Endothelial cell of umbilical vein (primary cell): ENCODE measurements around the gene RABIF. TPM values are rescaled to one million over a fixed set of nuclear protein-coding genes. Genes with fewer than 3 reads are reported as not detected.

ENCODE experiments used
- BruUV-seq: library from RNA; stranded (reverse); fragments of 400-500 nt; replicated peaks from 2 replicates; lab custom pipeline; 2021; lab: Mats Ljungman, UMichigan
- CTCF ChIA-PET: fragments of 300-600, 350-600 bp; sonication (Branson Sonifier 250); formaldehyde crosslinking; loops from one replicate; lab custom pipeline; 2021; ENCODE audit warnings: antibody characterized with exemption, inconsistent platforms; lab: Charles Lee
- POLR2A ChIA-PET: fragments of 300-600, 350-600 bp; sonication (Branson Sonifier 250); formaldehyde crosslinking; loops from one replicate; lab custom pipeline; 2021; ENCODE audit warnings: antibody characterized with exemption, inconsistent platforms; lab: Charles Lee
- DNase-seq: peaks from one replicate; pipeline ENCODE4 v3.0.0-alpha.2; 2011; ENCODE audit warnings: low read depth, low spot score
- FAIRE-seq: peaks from 2 replicates; lab custom pipeline; 2011; peaks lifted over from hg19 to GRCh38; lab: Jason Lieb, UNC
- H2AFZ ChIP-seq: 2 replicates; pipeline ENCODE4 v1.6.0; 2012; ENCODE audit warnings: low read depth, low read length, control low read depth, inconsistent platforms
- H3K27ac ChIP-seq: 2 replicates; pipeline ENCODE4 v1.5.1; 2011; ENCODE audit warnings: low read depth, mild to moderate bottlenecking, control low read depth, low read length, moderate library complexity; ENCODE audit not compliant: insufficient read depth
- H3K27me3 ChIP-seq, 2 experiments: 2 replicates each; pipeline versions ENCODE4 v1.6.0 to v1.6.1; 2011; ENCODE audit warnings: low read length in 2 of 2, mixed read lengths in 1 of 2; ENCODE audit not compliant: control insufficient read depth in 2 of 2, insufficient read depth in 2 of 2
- H3K36me3 ChIP-seq, 2 experiments: 2 replicates in 1 of 2; 3 replicates in 1 of 2; pipeline ENCODE4 v1.5.1; 2011; ENCODE audit warnings: low read length in 2 of 2, mild to moderate bottlenecking in 1 of 2, moderate library complexity in 1 of 2; ENCODE audit not compliant: control insufficient read depth in 2 of 2, insufficient read depth in 2 of 2; ENCODE audit errors: extremely low read depth in 1 of 2
- H3K4me1 ChIP-seq: 3 replicates; pipeline ENCODE4 v1.5.1; 2011; ENCODE audit warnings: mild to moderate bottlenecking, low read length; ENCODE audit not compliant: control insufficient read depth, insufficient read depth; ENCODE audit errors: extremely low read depth
- H3K4me2 ChIP-seq: 2 replicates; pipeline ENCODE4 v1.6.1; 2011; ENCODE audit warnings: low read length, control low read depth, mixed read lengths; ENCODE audit not compliant: insufficient read depth
- H3K4me3 ChIP-seq, 3 experiments: fragments of 200-600 bp in 1 of 3; sonication (generic), shearing (Covaris generic) in 1 of 3; replicated peaks in 1 of 3; 2 replicates each; pipeline ENCODE4 v1.5.1; 2011 to 2016; ENCODE audit warnings: control low read depth in 3 of 3, low read length in 3 of 3, mild to moderate bottlenecking in 2 of 3, inconsistent platforms in 1 of 3, low read depth in 1 of 3, moderate library complexity in 1 of 3; ENCODE audit not compliant: insufficient read depth in 1 of 3
- H3K79me2 ChIP-seq: 2 replicates; pipeline ENCODE4 v1.6.0; 2012; ENCODE audit warnings: low read length, inconsistent platforms; ENCODE audit not compliant: control insufficient read depth, insufficient read depth
- H3K9ac ChIP-seq: replicated peaks from 2 replicates; pipeline ENCODE3; 2011; ENCODE audit warnings: low read length, control low read depth; ENCODE audit not compliant: insufficient read depth; ENCODE audit errors: extremely low read depth
- H3K9me1 ChIP-seq: replicated peaks from 3 replicates; pipeline ENCODE4 v1.6.0; 2011; ENCODE audit warnings: mild to moderate bottlenecking, low read length; ENCODE audit not compliant: control insufficient read depth, insufficient read depth; ENCODE audit errors: extremely low read depth
- H3K9me3 ChIP-seq: replicated peaks from 2 replicates; pipeline ENCODE4 v1.5.1; 2012; ENCODE audit warnings: low read length, inconsistent platforms; ENCODE audit not compliant: control insufficient read depth, insufficient read depth
- H4K20me1 ChIP-seq: replicated peaks from 2 replicates; pipeline ENCODE3; 2011; ENCODE audit warnings: mild to moderate bottlenecking, low read length; ENCODE audit not compliant: control insufficient read depth, insufficient read depth; ENCODE audit errors: extremely low read depth
- EZH2 ChIP-seq: IDR thresholded peaks from 2 replicates; pipeline ENCODE4 v1.6.1; 2012; ENCODE audit warnings: borderline replicate concordance, low read depth, mild to moderate bottlenecking, moderate library complexity, low read length, inconsistent platforms; ENCODE audit not compliant: severe bottlenecking
- GATA2 ChIP-seq: IDR thresholded peaks from 2 replicates; pipeline ENCODE4 v1.7.0; 2011; ENCODE audit warnings: low read depth, mild to moderate bottlenecking, moderate library complexity, mixed read lengths, low read length; ENCODE audit not compliant: insufficient read length, insufficient read depth
- JUN ChIP-seq: IDR thresholded peaks from 2 replicates; pipeline ENCODE4 v1.6.1; 2011; ENCODE audit warnings: borderline replicate concordance, low read depth; ENCODE audit not compliant: insufficient read length, insufficient read depth
- POLR2AphosphoS5 ChIP-seq: IDR thresholded peaks from 2 replicates; pipeline ENCODE4 v1.6.1; 2012; ENCODE audit warnings: low read depth, mild to moderate bottlenecking, control low read depth, low read length, moderate library complexity; ENCODE audit not compliant: insufficient read depth
- dilution Hi-C: fragments of 300-500 bp; cut with MboI; formaldehyde crosslinking; loops from one replicate; pipeline ENCODE4 v1.15.0; 2019; ENCODE audit warnings: low sequenced_read_pairs; ENCODE audit not compliant: extremely low pct_ligation_motif_present
- intact Hi-C: fragments of 100-400 bp; cut with micrococcal nuclease; formaldehyde crosslinking; loops from one replicate; pipeline ENCODE4 v1.10.0; 2022
- polyA plus RNA-seq, 4 experiments: library from polyadenylated mRNA; depleted of rRNA in 3 of 4; stranded (reverse) in 3 of 4; unstranded in 1 of 4; fragments of >200 nt; gene quantifications; 2 replicates each; pipeline versions ENCODE4 v1.2.1 to v1.2.3, GENCODE V29; 2011 to 2012; ENCODE audit warnings: missing spikeins in 1 of 4
- total RNA-seq: library from RNA; stranded (reverse); gene quantifications from 2 replicates; pipeline ENCODE4 v1.2.3, GENCODE V29; 2021
- TF ChIP-seq, protein P1 (sequence below): IDR thresholded peaks from 2 replicates; pipeline ENCODE4 v1.6.1; 2011; ENCODE audit not compliant: insufficient read depth, insufficient read length
- TF ChIP-seq, protein P2 (sequence below), 2 donors: IDR thresholded peaks; 1 replicate in 1 of 2; 2 replicates in 1 of 2; pipeline ENCODE4 v1.5.1; 2011; ENCODE audit warnings: low read length in 2 of 2, mild to moderate bottlenecking in 2 of 2, moderate library complexity in 2 of 2, control low read depth in 1 of 2, inconsistent platforms in 1 of 2, low read depth in 1 of 2; ENCODE audit not compliant: insufficient read depth in 1 of 2; ENCODE audit errors: extremely low read depth in 1 of 2

Gene RABIF
- total and polyA plus RNA-seq, 2 donors (not counting 3 experiments of a cell fraction or from before 2014, with no cell fraction given), result 15.8 to 17.1 TPM

DNA sequence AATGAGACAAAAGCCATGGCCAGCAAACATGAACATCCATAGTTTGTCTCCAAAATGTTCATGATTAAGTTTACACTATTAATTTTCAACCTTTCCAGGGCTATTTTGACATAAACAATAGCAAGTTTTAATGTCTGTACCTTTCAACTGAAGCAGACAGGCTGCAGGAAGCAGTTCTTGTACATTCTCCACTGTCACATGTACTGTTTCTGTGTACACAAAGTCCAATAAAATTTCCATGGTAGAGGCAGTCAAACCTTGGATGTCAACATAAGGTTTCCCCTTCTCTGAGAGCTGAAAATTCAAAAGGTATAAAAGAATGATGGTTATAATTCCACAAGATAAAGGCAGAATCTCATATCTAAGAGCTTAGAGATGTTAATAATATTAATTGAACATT is 30.7 kb upstream of the RABIF start:
- intact Hi-C loops, result no loop called here
- POLR2A ChIA-PET, result no interaction called here
- H3K27ac ChIP-seq, result no peak overlapping the region
- H4K20me1 ChIP-seq, result no peaks in the 10 kb centered on the region
- H3K4me3 ChIP-seq, result no peak overlapping the region
- H3K9ac ChIP-seq, result no peak overlapping the region
- H3K36me3 ChIP-seq, result peaks cover 9 to 10% of the 10 kb centered on the region in 2 experiments
- no TSS peak for BruUV-seq
- peaks cover 4% of the 10 kb centered on the region for H3K79me2 ChIP-seq
- no peaks in the 10 kb centered on the region for H3K4me1 ChIP-seq
- H3K27me3 ChIP-seq, result no peaks in the 10 kb centered on the region
- H3K4me2 ChIP-seq, result no peak overlapping the region
- no peak for DNase-seq
- no peaks in the 10 kb centered on the region for H3K9me1 ChIP-seq
- no peaks in the 10 kb centered on the region for H3K9me3 ChIP-seq
- H2AFZ ChIP-seq, result no peak overlapping the region
- TF ChIP-seq JUN (no peak), EZH2 (no peak), GATA2 (no peak), POLR2AphosphoS5 (no peak)
- TF ChIP-seq, protein P1, sequence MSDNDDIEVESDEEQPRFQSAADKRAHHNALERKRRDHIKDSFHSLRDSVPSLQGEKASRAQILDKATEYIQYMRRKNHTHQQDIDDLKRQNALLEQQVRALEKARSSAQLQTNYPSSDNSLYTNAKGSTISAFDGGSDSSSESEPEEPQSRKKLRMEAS, result no peak
- TF ChIP-seq, protein P2, sequence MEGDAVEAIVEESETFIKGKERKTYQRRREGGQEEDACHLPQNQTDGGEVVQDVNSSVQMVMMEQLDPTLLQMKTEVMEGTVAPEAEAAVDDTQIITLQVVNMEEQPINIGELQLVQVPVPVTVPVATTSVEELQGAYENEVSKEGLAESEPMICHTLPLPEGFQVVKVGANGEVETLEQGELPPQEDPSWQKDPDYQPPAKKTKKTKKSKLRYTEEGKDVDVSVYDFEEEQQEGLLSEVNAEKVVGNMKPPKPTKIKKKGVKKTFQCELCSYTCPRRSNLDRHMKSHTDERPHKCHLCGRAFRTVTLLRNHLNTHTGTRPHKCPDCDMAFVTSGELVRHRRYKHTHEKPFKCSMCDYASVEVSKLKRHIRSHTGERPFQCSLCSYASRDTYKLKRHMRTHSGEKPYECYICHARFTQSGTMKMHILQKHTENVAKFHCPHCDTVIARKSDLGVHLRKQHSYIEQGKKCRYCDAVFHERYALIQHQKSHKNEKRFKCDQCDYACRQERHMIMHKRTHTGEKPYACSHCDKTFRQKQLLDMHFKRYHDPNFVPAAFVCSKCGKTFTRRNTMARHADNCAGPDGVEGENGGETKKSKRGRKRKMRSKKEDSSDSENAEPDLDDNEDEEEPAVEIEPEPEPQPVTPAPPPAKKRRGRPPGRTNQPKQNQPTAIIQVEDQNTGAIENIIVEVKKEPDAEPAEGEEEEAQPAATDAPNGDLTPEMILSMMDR (IDR thresholded peaks at IDR 0.05; ENCODE audit: extremely low read depth in 1 of 2, insufficient read depth in 1 of 2, low read depth in 1 of 2, low read length in 2 of 2), result no peak
- dilution Hi-C loops, result no loop called here
- CTCF ChIA-PET, result no interaction called here
- FAIRE-seq, result no peak
